ENCODE results near the gene CHAF1A.

CHAF1A gene

DNA sequence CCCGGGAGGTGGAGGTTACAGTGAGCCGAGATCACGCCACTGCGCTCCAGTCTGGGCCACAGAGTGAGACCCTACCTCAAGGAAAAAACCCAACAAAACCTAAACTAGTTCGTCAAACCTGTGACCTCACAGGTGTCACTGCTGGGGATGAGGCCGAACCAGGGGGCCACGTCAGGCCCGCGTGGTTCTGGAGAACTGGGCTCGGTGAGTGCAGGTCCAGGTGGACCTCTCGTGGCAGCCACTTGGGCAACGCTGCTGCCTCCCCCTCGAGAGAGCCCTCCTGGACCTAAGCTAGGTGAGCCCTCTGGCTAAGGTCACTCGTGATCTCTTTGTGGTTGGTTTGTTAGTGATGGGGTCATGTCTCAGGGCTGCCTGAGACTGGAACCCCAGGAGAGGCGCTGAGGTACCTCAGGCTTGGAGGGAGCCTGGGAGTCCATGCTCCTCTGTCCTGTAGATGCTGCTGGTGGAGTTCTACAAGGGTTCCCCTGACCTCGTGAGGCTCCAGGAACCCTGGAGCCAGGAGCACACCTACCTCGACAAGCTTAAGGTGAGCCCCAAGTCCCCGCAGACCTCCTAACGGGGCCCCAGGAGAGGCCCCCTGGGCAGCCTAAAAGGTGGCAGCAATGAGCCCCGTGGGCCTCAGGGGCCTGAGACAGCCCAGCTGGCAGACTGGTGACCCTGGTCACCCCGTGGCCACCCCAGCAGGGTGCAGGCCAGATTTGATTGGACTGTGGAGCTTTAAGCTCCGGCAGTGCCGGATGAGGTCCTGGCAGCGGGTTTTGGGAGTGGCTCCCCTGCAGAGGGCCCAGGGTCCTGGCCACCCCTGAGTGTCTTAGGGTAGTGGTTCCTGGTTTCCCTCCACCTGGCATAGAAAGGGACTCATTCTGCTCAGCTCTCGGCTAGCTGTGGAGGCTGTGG lies 43.5 kb upstream of the CHAF1A start:
- TF ChIP-seq CTCF (IDR thresholded peaks at IDR 0.05; ENCODE audit: low read depth, low read length, missing control alignments), result no peak
- H3K4me3 ChIP-seq (ENCODE audit: low read depth, low read length), result no peak overlapping the region
- DNase-seq (ENCODE audit: low read depth), result no peak

DNA sequence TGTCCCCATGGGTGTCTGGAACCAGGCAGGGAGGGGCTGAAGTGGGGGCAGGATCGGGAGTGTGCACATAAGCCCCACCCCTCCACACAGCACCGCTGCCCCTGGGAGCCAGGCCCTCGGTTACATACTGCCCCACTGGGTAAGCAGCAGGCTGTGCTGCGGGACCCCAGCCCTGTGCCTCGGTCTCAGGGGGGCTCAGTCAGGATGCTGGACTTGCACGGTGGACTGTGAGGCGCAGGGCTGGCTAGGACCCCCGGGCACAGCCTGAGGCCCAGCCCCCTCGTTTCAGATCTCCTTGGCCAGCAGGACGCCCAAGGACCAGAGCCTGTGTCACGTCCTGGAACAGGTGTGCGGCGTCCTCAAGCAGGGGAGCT lies 42.8 kb upstream of the CHAF1A start:
- DNase-seq (ENCODE audit: low read depth), result no peak
- no peak for TF ChIP-seq CTCF (IDR thresholded peaks at IDR 0.05; ENCODE audit: low read depth, low read length, missing control alignments)
- no peak overlapping the region for H3K4me3 ChIP-seq (ENCODE audit: low read depth, low read length)

- no peak for DNase-seq (ENCODE audit: low read depth)
- H3K4me3 ChIP-seq (ENCODE audit: low read depth, low read length), result no peak overlapping the region
These were observed 42.3 kb upstream of the CHAF1A start for GRCh38 chr19:4360081-4360569.

GRCh38 chr19:4360641-4361151 lies 41.7 kb upstream of the CHAF1A start:
- no peak for TF ChIP-seq CTCF (IDR thresholded peaks at IDR 0.05; ENCODE audit: low read depth, low read length, missing control alignments)
- H3K4me3 ChIP-seq (ENCODE audit: low read depth, low read length), result no peak overlapping the region
- no peak for DNase-seq (ENCODE audit: low read depth)

More at GRCh38 chr19:4360081-4360569, 42.3 kb upstream of the CHAF1A start:
- no peak for TF ChIP-seq CTCF (IDR thresholded peaks at IDR 0.05; ENCODE audit: low read depth, low read length, missing control alignments)

GRCh38 chr19:4361152-4362046 lies 41.0 kb upstream of the CHAF1A start:
- TF ChIP-seq CTCF (IDR thresholded peaks at IDR 0.05; ENCODE audit: low read depth, low read length, missing control alignments), result no peak
- no peak for DNase-seq (ENCODE audit: low read depth)
- H3K4me3 ChIP-seq (ENCODE audit: low read depth, low read length), result no peak overlapping the region

DNA sequence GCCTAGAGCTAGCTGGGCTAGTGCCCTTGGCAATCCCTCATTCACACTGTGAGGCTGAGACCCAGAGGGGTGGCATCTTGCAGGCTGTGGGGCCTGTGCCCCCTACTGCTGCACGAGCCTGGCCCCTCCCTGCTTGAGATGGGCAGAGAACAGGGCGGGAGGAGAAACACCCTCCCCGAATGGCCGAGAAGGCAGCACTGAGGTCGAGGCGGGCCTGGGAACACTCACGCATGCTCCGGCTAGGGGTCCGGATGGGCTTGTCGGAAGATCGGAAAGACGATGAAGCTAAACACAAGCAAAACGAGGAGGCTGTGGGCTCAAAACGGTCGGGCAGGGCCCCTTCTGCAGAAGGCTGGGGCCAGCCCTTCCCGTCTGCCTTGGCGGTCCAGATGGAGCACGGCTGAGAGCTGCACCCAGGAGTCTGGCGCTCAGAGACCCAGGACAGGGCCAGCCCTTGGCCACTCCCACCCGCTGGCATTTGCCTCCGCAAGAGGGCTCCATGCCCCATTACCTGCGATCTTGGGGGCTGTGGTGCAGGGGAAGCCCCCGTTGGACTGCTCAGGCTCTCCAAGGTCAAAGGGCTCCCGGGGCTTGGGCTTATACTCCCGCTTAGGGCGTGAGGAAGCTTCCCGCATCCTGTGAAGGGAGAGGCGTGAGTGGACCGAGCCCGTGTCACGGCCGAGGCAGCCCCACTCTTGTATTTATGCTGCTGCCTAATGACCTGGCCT lies 40.2 kb upstream of the CHAF1A start:
- no peak overlapping the region for H3K4me3 ChIP-seq (ENCODE audit: low read depth, low read length)
- no peak for TF ChIP-seq CTCF (IDR thresholded peaks at IDR 0.05; ENCODE audit: low read depth, low read length, missing control alignments)
- DNase-seq (ENCODE audit: low read depth), result no peak
